ENCODE measurements around the gene OIP5. TPM values are rescaled to one million over a fixed set of nuclear protein-coding genes. Genes with fewer than 3 reads are reported as not detected.

Gene OIP5
- total RNA-seq, 1 donor from 2014 or later, result not detected

GRCh38 chr15:41259546-41260189 is 72.7 kb downstream of the OIP5 start:
- no peak for DNase-seq (ENCODE audit: low spot score)

Other genes with a start within 250 kb of the OIP5 start
- gene INO80, start 216.3 kb downstream of the OIP5 start, total RNA-seq, result 38.6 TPM
- gene EXD1, start 101.8 kb downstream of the OIP5 start, total RNA-seq, result not detected
- 146 TPM for gene CHP1, start 101.3 kb downstream of the OIP5 start, total RNA-seq
- gene NUSAP1, start 290 bp upstream of the OIP5 start, total RNA-seq, result 1.5 TPM
- gene NDUFAF1, start 69.9 kb upstream of the OIP5 start, total RNA-seq, result 14.6 TPM
- 33.2 TPM for gene RTF1, start 84.5 kb upstream of the OIP5 start, total RNA-seq
- gene ITPKA, start 161.3 kb upstream of the OIP5 start, total RNA-seq, result 0.29 TPM
- gene LTK, start 181.2 kb upstream of the OIP5 start, total RNA-seq, result 0.73 TPM
- 34.5 TPM for gene RPAP1, start 211.7 kb upstream of the OIP5 start, total RNA-seq
- 9.6 TPM for gene TYRO3, start 226.6 kb upstream of the OIP5 start, total RNA-seq